HG03196 (cell line): ENCODE measurements around the gene FAM25G.
"Not testable (repeated sequence)": the region's sequence is repeated elsewhere in the genome, so short reads cannot be mapped to it uniquely, and the experiment has no call there.

ENCODE experiments used
- ATAC-seq: cut with Tn5 transposase; IDR thresholded peaks from one replicate; pipeline ENCODE4 v1.9.1; 2021; ENCODE audit not compliant: unreplicated experiment

The FAM25G gene

DNA sequence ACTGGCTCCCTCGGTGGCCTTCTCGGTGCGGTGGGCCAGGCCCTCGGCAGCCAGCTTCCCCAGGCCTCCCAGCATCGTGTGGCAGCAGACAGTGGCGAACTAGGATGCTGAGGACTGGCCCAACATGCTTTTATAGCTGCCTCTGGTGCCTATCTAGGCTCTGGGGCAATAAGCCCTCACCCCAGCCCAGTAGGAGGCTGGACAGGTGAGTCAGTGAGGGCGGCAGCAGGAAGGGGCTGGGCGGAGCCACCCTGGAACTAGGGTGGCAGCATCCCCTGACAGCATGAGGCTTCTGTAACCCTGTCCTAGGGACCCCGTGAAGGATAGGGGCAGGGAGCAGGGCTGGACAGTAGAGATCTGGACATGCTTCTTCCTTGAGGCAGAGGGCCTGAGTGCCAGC lies at the start of gene FAM25G:
Gene FAM25G (minus strand): TSS at position 101 of the 400 bp plus-strand sequence. CDS start 26 bp downstream, at position 75.
- ATAC-seq = not testable (repeated sequence)

DNA sequence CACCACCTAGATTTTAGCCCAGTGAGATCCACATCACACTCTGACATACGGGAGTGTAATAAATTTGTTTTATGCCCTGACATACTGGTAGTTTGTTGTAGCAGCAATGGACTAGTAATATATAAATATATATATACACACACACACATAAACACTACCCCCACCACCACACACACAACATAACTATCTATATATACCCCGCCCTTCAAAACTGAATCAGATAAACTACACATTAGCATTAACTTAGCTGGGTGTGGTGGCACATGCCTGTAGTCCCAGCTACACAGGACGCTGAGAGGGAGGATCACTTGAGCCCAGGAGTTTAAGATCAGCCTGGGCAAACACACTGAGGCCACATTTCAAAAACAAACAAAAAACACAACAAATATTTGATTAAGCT lies 44.9 kb upstream of the FAM25G start:
- not testable (repeated sequence) for ATAC-seq

DNA sequence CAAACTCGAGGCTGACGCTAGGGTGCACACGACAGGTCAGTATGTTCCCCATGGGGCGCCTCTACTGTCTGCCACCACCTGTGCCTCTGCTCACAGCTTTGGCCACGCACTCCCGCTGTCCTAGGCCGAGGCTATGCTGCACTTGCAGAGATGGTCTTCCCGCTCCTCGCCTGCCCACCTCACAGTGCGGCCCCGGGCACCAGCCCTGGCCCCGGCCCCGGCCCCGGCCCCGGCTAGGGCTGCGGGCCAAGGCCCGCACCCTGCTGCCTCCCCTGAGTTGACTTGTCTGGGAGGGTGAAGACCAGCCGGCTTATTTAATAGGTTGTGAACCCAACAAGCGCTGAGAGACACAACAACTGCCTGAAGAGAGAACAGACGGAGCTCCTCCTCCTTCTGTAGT lies 32.0 kb upstream of the FAM25G start, which contains the start of gene AGAP9:
Gene AGAP9 (minus strand): TSS at position 164 of the 400 bp plus-strand sequence. CDS start 112 bp downstream, at position 52.
- not testable (repeated sequence) for ATAC-seq

DNA sequence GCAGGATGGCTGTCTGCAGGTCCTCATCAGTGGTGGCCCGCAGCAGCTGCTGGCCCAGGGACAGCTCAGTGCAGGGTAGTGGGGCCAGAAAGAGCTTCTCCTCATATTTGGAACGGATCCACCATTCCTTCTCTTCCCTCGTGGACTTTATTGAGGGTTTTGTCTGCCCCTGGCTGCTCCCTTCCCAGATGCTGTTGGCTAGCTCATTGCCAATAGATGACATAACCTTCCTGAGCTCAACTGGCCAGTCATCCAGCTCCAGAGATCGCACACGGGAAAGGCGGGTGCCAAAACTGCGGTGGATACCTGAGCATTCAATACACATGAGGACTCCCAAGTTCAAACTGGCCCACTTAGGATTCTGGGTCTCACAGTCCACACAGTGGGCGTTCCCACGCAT lies 10.8 kb upstream of the FAM25G start:
- not testable (repeated sequence) for ATAC-seq

DNA sequence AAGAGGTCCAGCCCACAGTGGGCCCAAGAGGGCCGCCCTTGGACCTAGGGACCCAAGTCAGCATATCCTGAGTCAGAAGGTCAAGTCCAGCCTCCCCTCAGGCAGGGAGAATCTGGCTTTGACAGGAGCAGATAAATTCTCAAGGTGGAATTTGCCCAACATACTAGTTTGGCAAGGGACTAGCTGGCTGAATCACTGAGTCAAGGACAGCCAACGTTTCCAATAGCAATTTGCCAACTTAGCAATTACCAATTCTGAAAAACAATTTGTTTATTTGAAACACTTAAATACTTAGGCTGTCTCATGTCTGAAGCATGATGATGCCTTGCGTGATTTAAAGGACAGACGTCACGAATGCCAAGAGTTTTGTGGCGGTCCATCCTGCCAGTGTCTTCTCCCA lies 2.7 kb upstream of the FAM25G start:
- not testable (repeated sequence) for ATAC-seq

DNA sequence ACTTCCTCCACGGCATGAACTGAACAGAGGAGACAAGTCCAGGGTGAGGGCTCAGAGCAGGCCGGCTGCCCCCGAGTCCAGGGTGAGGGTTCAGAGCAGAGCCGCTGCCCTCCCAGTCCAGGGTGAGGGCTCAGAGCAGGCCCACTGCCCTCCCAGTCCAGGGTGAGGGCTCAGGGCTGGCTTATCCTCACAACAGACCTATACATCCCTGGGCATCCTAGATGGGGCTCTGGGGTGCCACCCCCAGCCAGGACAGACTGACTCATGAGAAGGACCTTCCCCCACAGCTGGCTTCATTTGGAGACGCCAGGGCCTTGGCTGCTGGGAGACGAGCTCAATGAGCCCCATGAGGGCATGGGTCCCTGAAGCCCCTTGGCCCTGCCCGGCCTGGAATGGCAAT lies 1.9 kb downstream of the FAM25G start:
- ATAC-seq = not testable (repeated sequence)

DNA sequence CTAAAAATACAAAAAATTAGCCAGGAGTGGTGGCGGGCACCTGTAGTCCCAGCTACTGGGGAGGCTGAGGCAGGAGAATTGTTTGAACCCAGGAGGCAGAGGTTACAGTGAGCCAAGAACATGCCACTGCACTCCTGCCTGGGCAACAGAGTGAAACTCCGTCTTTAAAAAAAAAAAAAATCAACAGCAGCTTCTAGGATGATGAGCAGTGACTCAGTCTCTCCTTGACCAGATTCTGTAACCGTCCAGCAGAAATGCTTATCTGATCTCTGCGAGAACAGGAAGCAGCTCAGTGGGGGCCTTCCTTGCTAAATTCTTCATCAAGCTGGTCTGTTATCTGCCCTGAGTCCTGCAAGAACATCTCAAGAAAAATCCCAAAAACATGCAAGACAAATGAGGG lies 5.6 kb downstream of the FAM25G start:
- not testable (repeated sequence) for ATAC-seq

DNA sequence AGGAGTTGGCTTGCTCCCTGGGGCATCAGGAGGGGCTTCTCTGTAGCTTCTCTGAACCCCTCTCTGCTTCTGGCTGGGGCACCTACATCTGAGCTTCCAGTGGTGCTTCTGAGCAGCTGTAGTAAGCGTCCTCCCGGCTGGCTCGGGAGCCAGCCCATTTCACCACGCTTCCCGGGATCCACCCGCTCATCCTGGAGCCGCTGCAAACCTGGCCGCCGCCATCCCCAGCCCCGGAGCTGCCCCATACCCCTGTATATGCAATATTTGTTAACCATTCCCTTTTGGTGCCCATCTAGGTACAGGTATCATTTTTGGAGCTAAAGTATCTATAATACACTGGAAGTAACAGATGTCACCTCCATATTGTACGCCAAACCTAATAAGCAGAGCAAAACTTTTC lies 6.7 kb downstream of the FAM25G start:
- ATAC-seq = not testable (repeated sequence)

DNA sequence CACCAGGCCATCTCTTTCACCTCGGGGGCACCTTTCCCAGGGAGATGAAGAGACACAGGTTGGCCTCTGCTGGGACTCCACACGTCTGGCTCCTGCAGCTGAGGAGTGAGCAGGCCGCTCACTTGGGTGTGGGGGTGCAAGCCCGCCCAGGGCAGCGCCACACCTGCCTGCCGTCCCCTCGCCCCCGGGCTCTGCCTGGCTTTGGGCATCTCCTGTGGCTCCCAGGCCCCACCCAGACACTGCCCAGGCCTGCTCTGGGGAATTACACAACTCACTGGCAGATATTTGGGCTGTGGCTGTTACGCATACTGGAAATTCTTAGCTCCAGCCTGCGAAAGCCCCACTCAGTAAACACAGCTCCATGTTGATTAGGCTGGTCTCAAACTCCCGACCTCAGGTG lies 7.6 kb downstream of the FAM25G start, which contains the start of gene ANXA8:
Gene ANXA8 (minus strand): TSS at position 193 of the 400 bp plus-strand sequence. CDS start 182 bp downstream, at position 11.
- not testable (repeated sequence) for ATAC-seq

DNA sequence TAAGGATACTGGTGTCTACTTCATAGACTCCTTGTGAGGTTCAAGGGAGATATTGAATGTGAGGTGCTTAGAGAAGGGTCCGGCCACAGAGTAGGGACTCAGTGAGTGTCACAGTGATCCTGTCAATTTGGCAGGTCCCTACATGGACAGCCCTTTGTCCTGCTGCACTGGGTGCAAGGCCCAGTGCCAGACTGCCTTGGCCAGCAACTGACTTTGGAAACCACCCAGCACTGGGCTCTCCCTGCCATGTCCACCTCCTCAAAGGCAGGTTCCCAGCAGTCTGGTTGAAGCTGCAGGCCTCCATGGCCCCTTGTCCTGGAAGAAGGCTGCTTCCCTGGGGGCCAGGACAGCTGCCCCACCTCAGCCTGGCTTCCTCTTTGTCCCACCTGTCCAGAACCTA lies 9.1 kb downstream of the FAM25G start:
- not testable (repeated sequence) for ATAC-seq

DNA sequence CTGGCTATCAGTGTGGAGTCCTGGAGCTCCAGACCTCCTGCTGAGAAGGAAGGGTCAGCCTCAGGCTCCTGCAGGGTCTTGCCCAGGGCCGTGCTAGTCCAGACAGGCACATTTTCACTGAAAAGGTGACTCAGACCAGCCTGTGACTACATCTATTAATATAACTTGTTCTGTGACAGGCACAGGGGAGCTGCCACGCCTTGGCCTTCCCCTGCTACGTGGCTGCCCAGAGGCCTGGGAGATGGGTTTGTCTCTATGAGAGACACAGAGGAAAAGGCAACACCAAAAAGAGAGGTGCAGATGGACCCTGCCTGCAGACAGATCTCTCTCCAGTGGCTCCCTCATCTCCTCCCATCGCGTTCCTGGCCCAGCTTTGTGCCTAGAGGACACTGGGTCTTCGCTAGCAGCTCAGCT lies 9.7 kb downstream of the FAM25G start:
- not testable (repeated sequence) for ATAC-seq

DNA sequence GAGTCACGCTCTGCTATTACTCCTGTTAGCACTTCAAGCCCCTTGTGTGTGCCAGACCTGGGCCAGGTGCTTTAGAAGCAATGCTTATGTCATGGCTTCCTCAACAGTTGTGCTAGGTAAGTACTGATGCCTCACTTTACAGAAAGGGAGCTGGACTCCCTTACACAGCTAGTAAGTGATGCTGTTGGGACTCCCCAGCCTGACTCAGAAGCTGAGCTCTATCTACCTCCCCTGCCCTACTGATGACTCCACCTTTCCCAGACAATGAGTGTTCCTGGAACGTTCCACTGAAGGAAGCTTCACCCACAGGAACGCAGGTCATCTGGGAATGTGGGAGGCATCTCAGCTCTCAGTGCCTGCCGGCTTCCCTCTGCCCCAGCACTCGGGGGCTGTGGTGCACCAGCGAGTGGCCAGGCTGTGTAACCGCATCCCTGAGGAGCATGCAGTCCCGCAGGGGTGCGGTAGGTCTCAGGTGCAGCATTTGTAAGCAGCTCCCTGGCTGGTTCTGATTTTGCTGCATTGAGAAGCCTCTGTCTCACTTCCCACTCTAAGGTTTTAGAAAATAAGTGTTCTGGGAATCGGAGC lies 10.2 kb downstream of the FAM25G start:
- ATAC-seq = not testable (repeated sequence)

DNA sequence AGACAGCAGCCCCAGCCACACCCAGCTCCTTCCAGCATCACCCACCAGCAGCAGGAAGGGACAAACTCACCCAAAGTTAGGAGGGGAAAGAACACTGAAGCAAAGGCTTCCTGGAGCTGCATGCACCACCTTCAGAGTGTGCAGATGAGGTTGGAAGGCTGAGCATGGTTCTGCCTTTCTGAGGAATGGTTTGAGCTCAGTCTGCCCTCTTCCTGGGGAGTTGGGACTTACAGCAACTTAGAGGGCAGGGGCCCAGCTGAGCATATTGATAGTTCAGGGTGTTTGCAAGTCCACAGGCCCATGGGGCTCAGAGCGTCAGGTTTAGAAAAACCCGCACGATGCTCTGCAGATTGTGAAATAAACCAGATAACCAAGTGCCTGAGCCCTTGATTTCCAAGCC lies 11.4 kb downstream of the FAM25G start:
- ATAC-seq = not testable (repeated sequence)

DNA sequence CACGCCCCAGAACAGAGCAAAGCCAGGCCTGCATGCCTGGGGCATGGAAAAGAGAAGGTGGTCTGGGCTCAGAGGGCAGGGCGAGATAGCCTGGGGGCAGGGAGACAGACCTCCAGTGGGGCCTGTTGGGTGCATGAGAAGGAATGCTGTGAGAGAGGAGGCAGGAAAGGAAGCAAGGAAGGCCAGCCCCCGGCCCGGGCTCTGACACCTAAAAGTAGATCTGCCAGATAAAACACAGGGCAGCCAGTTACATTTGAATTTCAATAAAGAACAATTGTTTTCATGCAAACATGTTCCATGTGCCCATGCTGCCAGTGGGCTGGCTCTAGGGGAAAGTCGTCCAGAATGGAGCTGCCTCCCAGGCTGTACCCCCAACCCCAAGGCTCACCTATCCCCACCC lies 13.4 kb downstream of the FAM25G start:
- not testable (repeated sequence) for ATAC-seq

DNA sequence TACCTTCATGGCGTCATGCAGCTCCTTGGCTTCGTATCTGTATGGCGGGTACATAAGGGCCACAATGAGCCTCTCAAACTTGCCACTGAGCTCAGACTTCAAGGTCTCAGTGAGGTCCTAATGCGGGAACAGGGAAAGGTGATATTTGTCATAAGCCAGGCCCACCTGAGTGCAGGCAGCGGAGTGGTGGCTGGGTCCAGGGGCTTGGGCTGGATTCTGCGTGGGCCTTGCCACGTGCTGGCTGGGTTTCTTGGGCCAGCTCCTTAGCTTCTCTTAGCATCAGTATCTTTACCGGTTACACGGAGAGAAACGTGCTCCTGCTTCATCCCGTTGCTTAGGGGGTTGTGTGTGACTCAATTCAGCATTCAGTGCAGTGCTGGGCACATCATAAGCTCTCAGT lies 14.4 kb downstream of the FAM25G start:
- ATAC-seq = not testable (repeated sequence)

DNA sequence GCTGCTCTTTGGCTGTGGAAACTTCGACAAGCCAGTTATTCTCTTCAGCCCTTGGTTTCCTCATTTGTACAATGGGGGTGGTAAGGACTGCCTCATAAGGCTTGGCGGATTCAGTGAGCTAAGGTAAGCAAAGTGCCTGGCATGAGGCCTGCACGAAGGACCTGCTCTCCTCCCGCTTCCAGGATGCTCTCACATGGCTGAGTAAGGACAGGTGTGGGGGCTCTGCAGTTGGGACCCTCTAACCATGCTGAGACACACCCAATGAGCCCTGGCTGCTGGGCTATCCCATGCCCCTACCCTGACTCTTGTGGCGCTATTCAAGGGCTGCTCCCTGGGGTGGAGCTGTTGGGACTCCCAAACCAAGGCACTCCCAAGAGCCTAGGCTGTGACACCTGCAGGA lies 16.4 kb downstream of the FAM25G start:
- not testable (repeated sequence) for ATAC-seq

DNA sequence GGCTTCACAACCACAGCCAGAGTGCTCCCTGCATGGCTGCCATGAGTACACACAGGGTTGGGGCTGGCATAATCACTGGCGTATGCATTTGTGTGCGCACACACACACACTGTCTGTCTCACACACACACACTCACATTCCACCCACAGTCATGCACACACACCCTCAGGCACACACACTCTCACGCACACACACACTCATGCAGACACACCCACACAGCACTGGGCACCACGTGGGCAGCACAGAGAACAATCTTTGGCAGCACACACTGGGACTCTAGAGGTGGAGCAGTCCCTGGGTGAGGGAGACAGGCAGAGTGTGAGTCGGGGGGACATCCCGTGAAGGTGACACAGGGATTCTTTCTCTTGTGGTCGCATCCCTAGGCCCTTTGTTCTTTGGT lies 18.0 kb downstream of the FAM25G start:
- ATAC-seq = not testable (repeated sequence)

DNA sequence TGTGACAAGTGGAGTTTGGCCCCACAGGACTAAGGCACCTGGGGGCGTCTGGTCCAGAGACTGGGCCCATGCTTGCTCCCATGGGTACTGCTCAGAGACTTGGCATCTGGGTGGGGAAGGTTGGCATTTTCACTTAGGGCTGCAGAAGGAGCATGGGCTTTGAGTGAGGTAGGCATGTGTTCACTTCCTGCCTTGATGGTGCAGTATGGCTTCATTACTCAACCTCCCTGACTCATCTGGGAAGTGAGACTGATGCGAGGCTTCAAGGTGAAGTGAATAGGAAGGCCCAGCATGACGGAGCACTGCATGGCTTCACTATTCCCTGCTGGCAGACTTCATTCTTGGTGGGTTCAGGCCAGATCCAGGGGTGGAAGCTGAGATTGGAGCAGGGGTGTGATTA lies 18.9 kb downstream of the FAM25G start:
- ATAC-seq = peak; percentile 56

DNA sequence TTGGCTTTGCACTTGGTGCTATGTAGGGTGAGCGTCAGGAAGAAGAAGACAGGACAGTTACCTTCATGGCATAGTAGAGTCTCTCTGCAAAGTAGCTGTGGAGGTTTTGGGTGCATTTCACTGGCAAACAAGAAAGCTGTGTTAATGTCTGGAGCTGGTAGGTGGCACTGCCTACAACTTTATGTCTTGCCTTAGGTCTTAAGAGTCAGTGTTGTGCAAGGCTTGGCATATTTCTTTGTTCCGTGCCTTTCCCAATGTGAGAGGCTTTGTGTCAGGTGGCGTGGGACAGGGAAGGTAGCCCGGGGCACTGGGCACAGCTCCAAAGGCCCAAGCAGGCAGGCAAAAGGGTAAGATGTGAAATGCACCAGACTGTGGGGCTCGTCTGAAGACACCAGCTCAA lies 19.4 kb downstream of the FAM25G start:
- not testable (repeated sequence) for ATAC-seq

DNA sequence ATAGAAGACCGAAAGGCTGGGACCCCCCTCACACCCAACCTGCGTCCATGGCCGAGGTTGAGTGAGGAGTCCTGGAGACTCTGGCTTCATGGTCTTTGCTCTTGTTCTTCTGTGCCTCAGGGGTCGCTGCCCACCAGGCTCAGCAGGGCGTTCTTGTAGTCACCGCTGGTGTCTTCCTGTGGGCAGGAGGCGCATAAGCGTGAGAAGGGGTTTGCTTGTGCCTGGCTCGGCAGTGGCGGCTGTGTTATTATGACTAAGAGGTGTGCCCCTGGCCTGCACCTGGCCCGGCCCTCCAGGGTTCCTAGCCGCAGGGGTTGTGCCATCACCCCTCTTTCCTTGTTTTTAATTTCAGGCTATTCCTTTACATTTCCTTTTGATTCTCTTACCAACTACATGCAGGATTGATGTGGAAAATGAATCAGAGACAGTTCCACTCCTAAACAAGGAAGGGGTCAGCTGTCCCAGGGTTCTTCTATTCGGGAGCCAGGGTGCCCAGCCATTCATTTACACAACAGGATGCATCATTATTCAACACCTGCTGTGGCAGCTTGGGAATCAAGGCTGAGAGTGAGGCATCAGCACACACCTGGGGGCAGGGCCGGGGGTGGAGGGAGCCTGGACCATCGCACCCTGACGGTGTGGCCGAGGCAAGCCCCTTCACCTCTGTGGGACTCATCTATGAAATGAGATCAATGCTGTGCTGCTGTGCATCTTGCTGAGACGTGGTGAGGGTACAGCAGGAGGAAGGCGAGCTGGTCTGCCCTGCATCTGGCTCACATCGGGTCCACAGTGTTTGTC lies 22.6 kb downstream of the FAM25G start:
- ATAC-seq = not testable (repeated sequence)

DNA sequence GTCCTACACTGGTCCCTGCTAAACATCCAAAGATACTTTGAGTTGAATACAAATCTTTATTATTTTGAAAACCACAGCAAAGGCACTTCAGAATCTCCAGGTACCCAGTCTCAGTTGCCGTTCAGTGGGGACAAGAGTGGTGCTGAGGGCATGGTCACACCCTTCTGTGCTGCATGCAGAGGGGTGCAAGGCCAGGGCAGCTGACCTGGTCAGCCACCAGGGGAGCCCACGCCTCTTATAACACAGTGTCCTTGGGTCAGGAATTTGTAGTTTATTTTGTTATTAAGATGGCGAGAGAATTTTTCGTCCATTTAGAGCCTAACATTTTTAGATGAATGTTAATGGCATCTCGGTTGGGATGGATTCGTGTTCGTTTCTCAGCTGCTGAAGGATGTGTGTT lies 23.5 kb downstream of the FAM25G start:
- ATAC-seq = not testable (repeated sequence)

DNA sequence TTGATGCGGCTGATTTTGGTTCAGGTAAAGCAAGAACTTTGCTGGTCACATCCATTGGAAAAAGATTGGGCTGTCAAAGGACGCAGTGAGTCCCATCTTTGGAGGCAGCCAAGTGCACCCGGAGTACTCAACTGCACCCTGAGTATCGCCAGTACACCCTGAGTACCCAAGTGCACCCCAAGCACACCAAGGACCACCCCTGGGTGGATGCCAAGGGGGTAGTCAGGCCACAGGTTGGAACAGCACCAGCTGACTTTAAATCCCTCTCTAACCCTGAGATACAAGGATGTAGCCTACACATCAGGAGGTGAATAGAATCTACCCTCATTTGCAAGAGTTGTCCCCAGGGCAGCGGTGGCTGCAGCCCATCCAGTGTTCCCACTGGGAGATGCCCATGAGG lies 24.0 kb downstream of the FAM25G start:
- ATAC-seq = not testable (repeated sequence)
